ENCODE measurements around the gene BAK1. TPM values are rescaled to one million over a fixed set of nuclear protein-coding genes. Genes with fewer than 3 reads are reported as not detected.
A peak's percentile ranks its signal among the peaks of the same experiment; 100 is the strongest.

BAK1 gene
- total RNA-seq (10 to 100 TPM; 16.3 to 16.5 TPM), polyA plus RNA-seq (10 to 100 TPM; 11.8 to 20.9 (median 13.2) TPM), total RNA-seq (17.3 to 30.7 (median 24.3) reads per million in 6 experiments)

- POLR2A ChIA-PET: interaction anchor here (0.6 to 3.3 kb wide), 14 partner anchors 9 to 257 kb away, joined by 3 to 21 read pairs (median 4); partner anchors contain the start of genes ITPR3, UQCC2 and ZBTB9
- peak; percentile 96 to 98 for ATAC-seq
- Mint-ChIP-seq H3K27me3 (no peaks in the 10 kb centered on the region), H3K27ac (peak within 1 kb of the TSS; percentile 94 to 99 (median 98)), H3K9me3 (no peaks in the 10 kb centered on the region), H3K4me3 (peak within 1 kb of the TSS; percentile 90 to 97 (median 94)), H3K36me3 (peaks cover 0 to 27% (median 2%) of the 10 kb centered on the region in 3 donors), H3K4me1 (peaks cover 16 to 43% (median 40%) of the 10 kb centered on the region in 4 donors)
- peak; percentile 73 to 92 (median 80) for DNase-seq
Observed at GRCh38 chr6:33579828-33580714, at the start of gene BAK1. Gene BAK1, minus strand, starts transcription at chr6:33580276. Its CDS starts 2,672 bp downstream, at chr6:33577604.

- Mint-ChIP-seq H3K9me3 (no peaks in the 10 kb centered on the region), H3K27ac (peak overlapping the region in 7 of 10 donors; percentile 19 to 72 (median 40)), H3K4me3 (no peak overlapping the region), H3K36me3 (peaks cover 0 to 24% (median 0%) of the 10 kb centered on the region in 3 donors), H3K27me3 (no peaks in the 10 kb centered on the region), H3K4me1 (peaks cover 41 to 76% (median 52%) of the 10 kb centered on the region in 4 donors)
- ATAC-seq (no peak), DNase-seq (no peak)
- POLR2A ChIA-PET: interaction anchor here (0.5 kb wide), 1 partner anchor 82 kb away, joined by 3 read pairs; no protein-coding TSS in a partner anchor
Observed at GRCh38 chr6:33628401-33628964, 48.4 kb upstream of the BAK1 start.

GRCh38 chr6:33627876-33628275 lies 47.8 kb upstream of the BAK1 start:
- ATAC-seq (no peak), DNase-seq (no peak)
- Mint-ChIP-seq H3K4me1 (peaks cover 39 to 77% (median 54%) of the 10 kb centered on the region in 4 donors), H3K4me3 (no peak overlapping the region), H3K27me3 (no peaks in the 10 kb centered on the region), H3K36me3 (peaks cover 0 to 26% (median 0%) of the 10 kb centered on the region in 3 donors), H3K9me3 (no peaks in the 10 kb centered on the region), H3K27ac (peak overlapping the region in 4 of 10 donors; percentile 19 to 71 (median 46))
- POLR2A ChIA-PET: no interaction called here

DNA sequence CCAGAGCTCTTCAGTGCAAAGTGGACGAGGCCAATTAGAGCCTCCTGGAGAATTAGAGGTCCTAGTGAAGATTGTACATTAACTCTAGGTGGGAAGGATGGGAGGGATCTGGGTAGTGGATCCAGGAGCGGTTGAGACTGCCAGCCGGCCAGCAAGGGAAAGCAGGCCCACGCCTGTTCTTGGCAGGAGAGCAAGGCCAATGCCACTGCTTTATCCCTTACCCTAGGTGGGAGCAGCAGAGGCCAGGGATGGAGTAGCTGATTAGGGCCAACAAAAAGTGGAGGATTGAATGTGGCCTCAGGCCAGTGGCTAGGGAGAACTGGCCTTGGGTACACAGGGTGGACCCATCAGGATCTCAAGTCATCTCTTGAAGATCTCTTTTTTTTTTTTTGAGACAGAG lies 44.8 kb upstream of the BAK1 start:
- POLR2A ChIA-PET: interaction anchor here (0.7 to 1.0 kb wide), 2 partner anchors 8 to 19 kb away, joined by 3 read pairs; no protein-coding TSS in a partner anchor
- Mint-ChIP-seq H3K9me3 (no peaks in the 10 kb centered on the region), H3K36me3 (peaks cover 0 to 24% (median 0%) of the 10 kb centered on the region in 3 donors), H3K27ac (peak overlapping the region in 8 of 10 donors; percentile 49 to 92 (median 82)), H3K27me3 (no peaks in the 10 kb centered on the region), H3K4me1 (peaks cover 33 to 68% (median 54%) of the 10 kb centered on the region in 4 donors), H3K4me3 (peak overlapping the region in 1 of 10 donors; percentile 33)
- DNase-seq (no peak), ATAC-seq (no peak)

- DNase-seq (no peak), ATAC-seq (no peak)
- Mint-ChIP-seq H3K27me3 (no peaks in the 10 kb centered on the region), H3K9me3 (no peaks in the 10 kb centered on the region), H3K4me3 (peak overlapping the region; percentile 47 to 93 (median 89)), H3K27ac (peak overlapping the region; percentile 20 to 94 (median 84)), H3K4me1 (peaks cover 35 to 73% (median 60%) of the 10 kb centered on the region in 4 donors), H3K36me3 (peaks cover 0 to 24% (median 0%) of the 10 kb centered on the region in 3 donors)
- POLR2A ChIA-PET: interaction anchor here (0.6 to 3.5 kb wide), 4 partner anchors 9 to 325 kb away, joined by 4 to 35 read pairs (median 15); no protein-coding TSS in a partner anchor
Observed at GRCh38 chr6:33623895-33624381, 43.9 kb upstream of the BAK1 start.

- POLR2A ChIA-PET: interaction anchor here (0.6 to 3.5 kb wide), 10 partner anchors 10 to 323 kb away, joined by 3 to 35 read pairs (median 7); partner anchors contain the start of genes UQCC2 and ZBTB9
- Mint-ChIP-seq H3K27ac (peak overlapping the region; percentile 76 to 95 (median 92)), H3K4me1 (peaks cover 31 to 69% (median 52%) of the 10 kb centered on the region in 4 donors), H3K27me3 (no peaks in the 10 kb centered on the region), H3K9me3 (no peaks in the 10 kb centered on the region), H3K36me3 (peaks cover 0 to 24% (median 0%) of the 10 kb centered on the region in 3 donors), H3K4me3 (peak overlapping the region; percentile 83 to 93 (median 89))
- DNase-seq (no peak), ATAC-seq (no peak)
Observed at GRCh38 chr6:33622456-33623431, 42.7 kb upstream of the BAK1 start.

DNA sequence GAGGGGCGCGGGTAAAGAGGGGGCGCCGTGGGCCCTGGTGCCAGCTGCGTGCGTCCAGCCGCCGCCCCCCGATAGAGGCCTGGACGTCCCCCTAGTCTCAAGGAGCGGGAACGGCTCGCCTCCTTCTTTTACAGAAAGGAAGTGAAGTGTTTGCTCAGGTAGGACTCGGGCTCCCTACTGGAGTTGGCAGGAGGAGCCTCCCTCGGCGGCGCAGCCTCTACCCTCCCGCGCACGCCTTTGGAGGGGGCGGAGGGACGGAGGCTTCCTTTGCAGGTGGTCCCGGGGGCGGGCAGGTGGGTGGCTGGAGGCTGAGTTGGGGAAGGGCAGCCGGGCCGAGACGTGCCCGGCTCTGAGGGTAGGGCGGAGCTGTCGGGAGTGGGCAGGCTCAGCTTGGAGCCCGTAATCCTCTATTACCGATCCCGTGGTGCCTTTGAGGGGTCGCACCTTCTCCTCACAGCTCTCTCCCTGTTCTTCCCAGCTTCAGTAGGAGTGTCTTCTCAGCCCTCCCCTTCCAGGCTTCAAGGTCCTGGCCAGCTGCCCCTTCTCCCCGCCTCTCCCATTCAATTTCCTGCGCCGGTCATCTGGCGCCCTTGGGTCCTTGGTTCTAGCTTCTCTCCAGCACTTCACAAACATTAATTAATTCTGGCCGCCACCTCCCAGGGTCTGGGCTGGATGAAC lies 41.8 kb upstream of the BAK1 start:
- Mint-ChIP-seq H3K27me3 (no peaks in the 10 kb centered on the region), H3K4me3 (peak overlapping the region; percentile 83 to 93 (median 89)), H3K9me3 (no peaks in the 10 kb centered on the region), H3K4me1 (peaks cover 26 to 68% (median 51%) of the 10 kb centered on the region in 4 donors), H3K27ac (peak overlapping the region; percentile 76 to 95 (median 92)), H3K36me3 (peaks cover 0 to 19% (median 0%) of the 10 kb centered on the region in 3 donors)
- ATAC-seq (peak; percentile 28 to 34), DNase-seq (peak in 7 of 10 donors; percentile 12 to 50 (median 39))
- POLR2A ChIA-PET: interaction anchor here (0.7 to 3.5 kb wide), 18 partner anchors 10 to 777 kb away, joined by 3 to 35 read pairs (median 6); partner anchors contain the start of genes BAK1, RGL2, UQCC2 and ZBTB9

DNA sequence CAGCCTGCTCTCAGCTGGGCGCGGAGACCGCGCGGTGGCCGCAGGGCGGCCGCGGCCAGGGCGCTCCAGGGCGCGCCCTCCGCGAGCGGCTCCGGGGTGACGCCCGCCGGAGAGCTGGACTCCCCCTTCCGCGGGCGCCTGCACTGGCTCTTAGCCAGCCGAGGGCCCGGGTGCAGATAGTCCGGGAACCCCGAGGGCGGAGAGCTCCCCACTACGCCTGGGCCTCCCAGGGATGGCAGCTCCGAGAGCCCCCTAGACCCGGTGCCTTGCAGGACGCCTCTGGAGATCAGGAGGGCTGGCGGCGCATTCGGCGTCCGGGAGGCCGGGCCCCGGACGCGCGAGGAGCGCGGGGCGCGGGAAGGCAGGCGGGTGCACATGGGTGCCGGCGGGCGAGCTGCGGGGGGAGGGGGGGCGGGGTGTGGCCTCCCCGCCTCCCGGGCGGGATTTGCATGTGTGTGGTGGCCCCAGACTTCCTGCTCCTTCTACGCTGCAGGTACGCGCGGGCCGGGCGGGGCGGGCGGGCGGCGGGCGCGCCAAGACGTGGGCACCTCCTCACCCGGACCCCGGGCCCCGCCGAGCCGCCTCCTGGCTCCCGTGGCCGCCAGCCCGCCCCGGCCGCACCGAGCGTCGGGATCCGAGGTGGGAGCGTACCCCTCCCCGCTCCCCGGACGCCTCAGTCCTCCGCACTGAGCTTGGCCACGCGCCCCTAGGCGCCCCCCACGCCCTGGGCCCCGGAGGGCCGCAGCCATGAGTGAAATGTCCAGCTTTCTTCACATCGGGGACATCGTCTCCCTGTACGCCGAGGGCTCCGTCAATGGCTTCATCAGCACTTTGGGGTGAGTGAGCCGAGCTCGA lies 41.0 kb upstream of the BAK1 start, which contains the start of gene ITPR3:
ITPR3 (plus strand) TSS at position 467 of the 855 bp plus-strand sequence; CDS start at position 748, 281 bp downstream.
- Mint-ChIP-seq H3K4me3 (peak within 1 kb of the TSS; percentile 86 to 98 (median 94)), H3K36me3 (peaks cover 0 to 13% (median 0%) of the 10 kb centered on the region in 3 donors)

GRCh38 chr6:33620158-33620855 lies 40.2 kb upstream of the BAK1 start:
- POLR2A ChIA-PET: interaction anchor here (0.7 to 3.5 kb wide), 16 partner anchors 13 to 775 kb away, joined by 3 to 35 read pairs (median 7); partner anchors contain the start of genes BAK1, RGL2 and ZBTB9
- peak overlapping the region; percentile 76 to 98 (median 92) for H3K27ac Mint-ChIP-seq
- no peaks in the 10 kb centered on the region for H3K9me3 Mint-ChIP-seq
- DNase-seq (peak in 6 of 10 donors; percentile 9 to 48 (median 22)), ATAC-seq (peak in 1 of 2 donors; percentile 11)
- H3K27me3 Mint-ChIP-seq: no peaks in the 10 kb centered on the region
- peaks cover 28 to 67% (median 51%) of the 10 kb centered on the region in 4 donors for H3K4me1 Mint-ChIP-seq
- H3K36me3 Mint-ChIP-seq: peaks cover 0 to 13% (median 0%) of the 10 kb centered on the region in 3 donors
- H3K4me3 Mint-ChIP-seq: peak overlapping the region; percentile 86 to 98 (median 94)

More for the DNA sequence above, 41.0 kb upstream of the BAK1 start, which contains the start of gene ITPR3:
- Mint-ChIP-seq H3K9me3 (no peaks in the 10 kb centered on the region), H3K27me3 (no peaks in the 10 kb centered on the region), H3K4me1 (peaks cover 28 to 72% (median 52%) of the 10 kb centered on the region in 4 donors), H3K27ac (peak within 1 kb of the TSS; percentile 82 to 98 (median 92))
- POLR2A ChIA-PET: interaction anchor here (0.7 to 3.5 kb wide), 20 partner anchors 9 to 776 kb away, joined by 3 to 35 read pairs (median 6); partner anchors contain the start of genes BAK1, RGL2, UQCC2 and ZBTB9
- peak; percentile 63 to 88 (median 77) for DNase-seq
- ATAC-seq: peak; percentile 80 to 84

Data from naive thymus-derived CD8-positive, alpha-beta T cell (primary cell).